Peyer's patch (tissue), 4 donors: ENCODE data around the gene ANXA10. TPM values are rescaled to one million over a fixed set of nuclear protein-coding genes. Genes with fewer than 3 reads are reported as not detected.
"Not testable (repeated sequence)": the region's sequence is repeated elsewhere in the genome, so short reads cannot be mapped to it uniquely, and the experiment has no call there.

Experiments used
- DNase-seq, 3 donors: peaks; one replicate each; pipeline ENCODE4 v3.0.0-alpha.2; 2017 to 2019
- H3K27ac ChIP-seq, 4 donors: fragments of 200-600 bp; sonication (generic); one replicate each; pipeline ENCODE4 v1.5.1; 2016 to 2019
- H3K27me3 ChIP-seq, 2 donors: fragments of 200-600 bp; sonication (generic); one replicate each; pipeline ENCODE4 v1.5.1; 2019
- H3K36me3 ChIP-seq, 3 donors: fragments of 200-600 bp; sonication (generic); one replicate each; pipeline ENCODE4 v1.5.1; 2016 to 2019
- H3K4me1 ChIP-seq, 4 donors: fragments of 200-600 bp; sonication (generic); one replicate each; pipeline ENCODE4 v1.5.1; 2016 to 2019
- H3K4me3 ChIP-seq, 4 donors: fragments of 200-600 bp; sonication (generic); 1 replicate in 3 of 4; 2 replicates in 1 of 4; pipeline ENCODE4 v1.5.1; 2016 to 2019; ENCODE audit warnings: mild to moderate bottlenecking in 1 of 4
- H3K9me3 ChIP-seq, 4 donors: fragments of 200-600 bp; sonication (generic); one replicate each; pipeline ENCODE4 v1.5.1; 2016 to 2019; ENCODE audit warnings: mild to moderate bottlenecking in 1 of 4
- CTCF ChIP-seq, 6 experiments: fragments of 450-650 bp in 4 of 6; fragments of 200-600 bp in 2 of 6; sonication (generic) in 1 of 6; IDR thresholded peaks; one replicate each; pipeline ENCODE4 v1.5.1; 2017 to 2019; ENCODE audit warnings: antibody characterized with exemption in 6 of 6, mild to moderate bottlenecking in 3 of 6, moderate library complexity in 1 of 6
- POLR2A ChIP-seq, 2 donors: fragments of 450-650 bp; IDR thresholded peaks; one replicate each; pipeline ENCODE4 v1.5.1; 2017; ENCODE audit warnings: antibody characterized with exemption in 2 of 2, mild to moderate bottlenecking in 2 of 2, moderate library complexity in 2 of 2
- total RNA-seq, 4 donors: library from RNA; depleted of rRNA; stranded (reverse); fragments of >200 nt; gene quantifications; one replicate each; pipeline ENCODE4 v1.1.0, GENCODE V29; 2016

The ANXA10 gene
- total RNA-seq, 4 donors from 2014 or later = not detected

- TF ChIP-seq CTCF (IDR thresholded peaks at IDR 0.05) (no peak), POLR2A (IDR thresholded peaks at IDR 0.05) (no peak)
- no peak overlapping the region for H3K27ac ChIP-seq
- H3K4me1 ChIP-seq = no peaks in the 10 kb centered on the region
- no peaks in the 10 kb centered on the region for H3K36me3 ChIP-seq
- H3K27me3 ChIP-seq = no peaks in the 10 kb centered on the region
- H3K4me3 ChIP-seq = no peak overlapping the region
- H3K9me3 ChIP-seq = peaks cover 0 to 13% (median 5%) of the 10 kb centered on the region in 4 donors
- DNase-seq = no peak
Observed at GRCh38 chr4:168199260-168199957, 107.1 kb downstream of the ANXA10 start.

- no peaks in the 10 kb centered on the region for H3K36me3 ChIP-seq
- no peak for TF ChIP-seq POLR2A (IDR thresholded peaks at IDR 0.05)
- TF ChIP-seq CTCF (IDR thresholded peaks at IDR 0.05) = no peak
- peaks cover 0 to 13% (median 5%) of the 10 kb centered on the region in 4 donors for H3K9me3 ChIP-seq
Observed at GRCh38 chr4:168200685-168201084, 108.3 kb downstream of the ANXA10 start.

GRCh38 chr4:168203233-168203911 lies 111.0 kb downstream of the ANXA10 start:
- no peaks in the 10 kb centered on the region for H3K27me3 ChIP-seq
- H3K36me3 ChIP-seq = no peaks in the 10 kb centered on the region
- no peak overlapping the region for H3K27ac ChIP-seq
- H3K9me3 ChIP-seq = peaks cover 0 to 13% (median 5%) of the 10 kb centered on the region in 4 donors
- TF ChIP-seq CTCF (IDR thresholded peaks at IDR 0.05) = no peak
- no peak for TF ChIP-seq POLR2A (IDR thresholded peaks at IDR 0.05)
- no peak for DNase-seq
- no peaks in the 10 kb centered on the region for H3K4me1 ChIP-seq
- H3K4me3 ChIP-seq = no peak overlapping the region

More at GRCh38 chr4:168200685-168201084, 108.3 kb downstream of the ANXA10 start:
- no peaks in the 10 kb centered on the region for H3K4me1 ChIP-seq
- no peak overlapping the region for H3K4me3 ChIP-seq
- DNase-seq = no peak
- no peak overlapping the region for H3K27ac ChIP-seq
- H3K27me3 ChIP-seq = no peaks in the 10 kb centered on the region

- H3K4me1 ChIP-seq = no peaks in the 10 kb centered on the region
- H3K27me3 ChIP-seq = no peaks in the 10 kb centered on the region
- no peak overlapping the region for H3K27ac ChIP-seq
- no peak for DNase-seq
- peaks cover 0 to 1% (median 0%) of the 10 kb centered on the region in 4 donors for H3K9me3 ChIP-seq
- no peak for TF ChIP-seq POLR2A (IDR thresholded peaks at IDR 0.05)
- TF ChIP-seq CTCF (IDR thresholded peaks at IDR 0.05) = no peak
- H3K36me3 ChIP-seq = no peaks in the 10 kb centered on the region
- H3K4me3 ChIP-seq = no peak overlapping the region
Observed at GRCh38 chr4:168208957-168209614, 116.7 kb downstream of the ANXA10 start.

GRCh38 chr4:168212656-168213055 lies 120.3 kb downstream of the ANXA10 start:
- no peaks in the 10 kb centered on the region for H3K27me3 ChIP-seq
- peaks cover 0 to 15% (median 0%) of the 10 kb centered on the region in 3 donors for H3K36me3 ChIP-seq
- H3K4me1 ChIP-seq = no peaks in the 10 kb centered on the region
- DNase-seq = no peak
- no peak overlapping the region for H3K4me3 ChIP-seq
- no peak overlapping the region for H3K27ac ChIP-seq
- H3K9me3 ChIP-seq = no peaks in the 10 kb centered on the region
- TF ChIP-seq CTCF (IDR thresholded peaks at IDR 0.05) (no peak), POLR2A (IDR thresholded peaks at IDR 0.05) (no peak)

- not testable (repeated sequence) for DNase-seq, H3K9me3 ChIP-seq, H3K27ac ChIP-seq, H3K27me3 ChIP-seq, H3K4me1 ChIP-seq, H3K4me3 ChIP-seq
- H3K36me3 ChIP-seq = peaks cover 0 to 18% (median 0%) of the 10 kb centered on the region in 3 donors
Observed at GRCh38 chr4:168213511-168213910, 121.2 kb downstream of the ANXA10 start.
